IPS DF 6.9 (cell line): ENCODE results near the gene UBE2S.
"Not testable (repeated sequence)": the region's sequence is repeated elsewhere in the genome, so short reads cannot be mapped to it uniquely, and the experiment has no call there.

Experiments used
- DNase-seq: peaks from one replicate; pipeline ENCODE4 v3.0.0-alpha.2; 2013; ENCODE audit warnings: low read depth, low spot score
- H3K27ac ChIP-seq: one replicate; pipeline ENCODE4 v1.5.1; 2013; ENCODE audit warnings: low read length, control low read depth
- H3K27me3 ChIP-seq: 2 replicates; pipeline ENCODE4 v1.6.1; 2013; ENCODE audit warnings: mild to moderate bottlenecking, low read length; ENCODE audit not compliant: control insufficient read depth, insufficient read depth
- H3K36me3 ChIP-seq: 2 replicates; pipeline ENCODE4 v1.6.1; 2013; ENCODE audit warnings: low read length; ENCODE audit not compliant: control insufficient read depth, insufficient read depth
- H3K4me1 ChIP-seq: 2 replicates; pipeline ENCODE4 v1.6.1; 2013; ENCODE audit warnings: low read length; ENCODE audit not compliant: control insufficient read depth, insufficient read depth
- H3K4me3 ChIP-seq: 2 replicates; pipeline ENCODE4 v1.5.1; 2013; ENCODE audit warnings: mild to moderate bottlenecking, low read length
- H3K9me3 ChIP-seq: 2 replicates; pipeline ENCODE4 v1.6.1; 2013; ENCODE audit warnings: low read length, inconsistent platforms; ENCODE audit not compliant: control insufficient read depth, insufficient read depth
- WGBS: extraction: QIAGEN DNeasy Blood & Tissue Kit; methylation state at CpG from one replicate; pipeline ENCODE4 v1.1.7; 2013; ENCODE audit warnings: mixed read lengths, missing lambda C conversion rate; ENCODE audit not compliant: insufficient read length, insufficient coverage; 5-methylcytosine and 5-hydroxymethylcytosine counted together

The UBE2S gene

GRCh38 chr19:55407550-55407799 is at the start of gene UBE2S:
Gene UBE2S, minus strand, starts transcription at chr19:55407788. Its CDS starts 199 bp downstream, at chr19:55407589.
- peaks cover 17% of the 10 kb centered on the region for H3K36me3 ChIP-seq
- not testable (repeated sequence) for H3K27me3 ChIP-seq, H3K9me3 ChIP-seq, H3K27ac ChIP-seq, H3K4me1 ChIP-seq, DNase-seq
- no CpG with 5 or more reads among the region's 36 CpGs for WGBS
- peak within 1 kb of the TSS; percentile 85 for H3K4me3 ChIP-seq

GRCh38 chr19:55456347-55456746 is 48.8 kb upstream of the UBE2S start:
- Histone ChIP-seq H3K9me3 (no peaks in the 10 kb centered on the region), H3K4me3 (no peak overlapping the region), H3K36me3 (no peaks in the 10 kb centered on the region), H3K4me1 (peaks cover 5% of the 10 kb centered on the region; the same call in 1 of the 2 replicates), H3K27me3 (peaks cover 4% of the 10 kb centered on the region; the same call in 1 of the 2 replicates), H3K27ac (no peak overlapping the region)
- no peak for DNase-seq
- no CpG with 5 or more reads among the region's 14 CpGs for WGBS

DNA sequence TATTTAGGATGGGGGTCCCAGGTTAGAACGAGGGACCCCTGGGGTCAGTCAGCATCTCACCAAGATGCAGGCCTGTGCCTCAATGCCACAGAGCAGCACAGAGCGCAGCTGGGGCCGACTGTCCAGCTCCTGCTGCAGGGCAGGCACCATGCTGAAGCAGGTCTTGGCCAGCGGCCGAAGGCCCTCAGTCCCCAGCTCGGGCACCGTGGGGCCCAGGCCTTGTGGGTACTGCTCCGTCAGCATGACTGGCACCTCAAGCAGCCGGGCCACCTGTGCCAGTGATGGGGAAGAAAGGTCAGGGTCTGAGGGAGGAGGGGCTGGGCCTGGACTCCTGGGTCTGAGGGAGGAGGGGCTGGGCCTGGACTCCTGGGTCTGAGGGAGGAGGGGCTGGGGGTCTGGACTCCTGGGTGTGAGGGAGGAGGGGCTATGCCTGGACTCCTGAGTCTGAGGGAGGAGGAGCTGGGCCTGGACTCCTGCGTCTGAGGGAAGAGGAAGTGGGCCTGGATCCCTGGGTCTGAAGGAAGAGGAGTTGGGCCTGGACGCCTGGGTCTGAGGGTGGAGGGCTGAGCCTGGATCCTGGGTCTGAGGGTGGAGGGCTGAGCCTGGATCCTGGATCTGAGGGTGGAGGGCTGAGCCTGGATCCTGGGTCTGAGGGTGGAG is 48.1 kb upstream of the UBE2S start:
- Histone ChIP-seq H3K27me3 (peaks cover 7% of the 10 kb centered on the region), H3K4me1 (peaks cover 5% of the 10 kb centered on the region; the same call in 1 of the 2 replicates), H3K4me3 (no peak overlapping the region), H3K36me3 (no peaks in the 10 kb centered on the region), H3K27ac (no peak overlapping the region), H3K9me3 (no peaks in the 10 kb centered on the region)
- DNase-seq: no peak
- no CpG with 5 or more reads among the region's 11 CpGs for WGBS

DNA sequence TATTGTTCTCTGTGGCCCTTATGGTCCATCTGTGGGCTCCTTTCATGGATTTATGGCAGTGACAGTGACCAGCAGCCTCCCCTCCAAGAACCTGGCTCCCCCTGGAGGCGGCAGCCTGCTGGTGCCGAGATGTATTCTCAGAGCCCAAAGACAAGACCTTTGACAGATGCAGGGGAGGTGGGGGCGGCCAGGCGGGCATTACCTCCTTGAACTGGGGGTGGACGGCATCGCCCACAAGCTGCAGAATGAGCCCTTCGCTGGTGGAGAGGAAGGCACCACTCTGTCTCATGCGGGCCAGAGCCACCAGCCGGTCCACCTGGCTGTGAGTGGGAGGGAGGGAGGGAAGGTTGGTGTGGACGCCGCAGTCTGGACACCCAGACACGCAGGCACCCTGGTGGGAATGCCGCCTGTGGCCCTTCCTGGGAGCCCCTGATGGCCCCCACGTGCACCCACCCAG is 47.2 kb upstream of the UBE2S start:
- no peak for DNase-seq
- Histone ChIP-seq H3K27ac (no peak overlapping the region), H3K4me3 (no peak overlapping the region), H3K36me3 (no peaks in the 10 kb centered on the region), H3K4me1 (peaks cover 5% of the 10 kb centered on the region; the same call in 1 of the 2 replicates), H3K9me3 (no peaks in the 10 kb centered on the region), H3K27me3 (peaks cover 11% of the 10 kb centered on the region)
- WGBS: no CpG with 5 or more reads among the region's 14 CpGs

DNA sequence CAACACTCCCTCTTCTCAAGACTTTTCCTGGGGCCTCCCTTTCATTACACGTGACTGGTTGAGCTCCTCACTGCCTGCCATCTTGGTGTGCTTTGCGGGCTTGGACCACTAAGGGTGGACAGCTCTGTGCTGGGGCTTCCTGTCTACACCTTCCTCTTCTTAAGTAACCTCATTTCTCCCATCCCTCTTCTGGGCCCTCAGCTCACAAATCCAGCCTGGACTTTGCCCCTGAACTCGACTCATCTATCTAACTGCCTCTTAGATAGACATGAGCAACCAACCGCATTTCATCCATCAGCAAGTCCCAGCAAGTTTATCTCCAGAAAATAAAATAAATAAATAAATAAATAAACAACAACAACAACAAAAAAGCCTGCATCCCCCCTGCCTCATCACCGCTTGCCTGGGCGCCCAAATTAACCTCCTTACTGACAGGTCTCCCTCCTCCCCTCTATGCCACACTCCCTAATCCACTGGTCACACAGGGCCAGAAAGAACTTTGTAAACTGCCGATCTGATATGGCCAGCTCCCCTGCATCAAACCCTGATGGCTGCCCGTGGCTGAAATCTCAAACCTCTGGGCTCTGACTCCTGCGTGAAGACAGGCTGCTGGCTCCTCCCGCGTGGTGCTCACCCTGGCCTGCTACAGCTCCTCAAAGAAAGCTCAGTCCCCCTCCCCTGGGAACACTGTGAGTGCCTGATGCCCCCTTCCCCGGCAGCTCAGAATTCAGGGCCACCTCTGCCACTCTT is 46.1 kb upstream of the UBE2S start:
- Histone ChIP-seq H3K9me3 (no peaks in the 10 kb centered on the region), H3K4me3 (no peak overlapping the region), H3K4me1 (peaks cover 5% of the 10 kb centered on the region; the same call in 1 of the 2 replicates), H3K27ac (no peak overlapping the region), H3K27me3 (peaks cover 16% of the 10 kb centered on the region), H3K36me3 (no peaks in the 10 kb centered on the region)
- no CpG with 5 or more reads among the region's 12 CpGs for WGBS
- DNase-seq: no peak

- Histone ChIP-seq H3K9me3 (no peaks in the 10 kb centered on the region), H3K27ac (no peak overlapping the region), H3K27me3 (peaks cover 17% of the 10 kb centered on the region), H3K4me3 (peak overlapping the region; percentile 38; the same call in 1 of the 2 replicates), H3K4me1 (peaks cover 3% of the 10 kb centered on the region; the same call in 1 of the 2 replicates), H3K36me3 (no peaks in the 10 kb centered on the region)
- WGBS: no CpG with 5 or more reads among the region's 34 CpGs
- DNase-seq: no peak
Measured at GRCh38 chr19:55452749-55453346, 45.3 kb upstream of the UBE2S start.

DNA sequence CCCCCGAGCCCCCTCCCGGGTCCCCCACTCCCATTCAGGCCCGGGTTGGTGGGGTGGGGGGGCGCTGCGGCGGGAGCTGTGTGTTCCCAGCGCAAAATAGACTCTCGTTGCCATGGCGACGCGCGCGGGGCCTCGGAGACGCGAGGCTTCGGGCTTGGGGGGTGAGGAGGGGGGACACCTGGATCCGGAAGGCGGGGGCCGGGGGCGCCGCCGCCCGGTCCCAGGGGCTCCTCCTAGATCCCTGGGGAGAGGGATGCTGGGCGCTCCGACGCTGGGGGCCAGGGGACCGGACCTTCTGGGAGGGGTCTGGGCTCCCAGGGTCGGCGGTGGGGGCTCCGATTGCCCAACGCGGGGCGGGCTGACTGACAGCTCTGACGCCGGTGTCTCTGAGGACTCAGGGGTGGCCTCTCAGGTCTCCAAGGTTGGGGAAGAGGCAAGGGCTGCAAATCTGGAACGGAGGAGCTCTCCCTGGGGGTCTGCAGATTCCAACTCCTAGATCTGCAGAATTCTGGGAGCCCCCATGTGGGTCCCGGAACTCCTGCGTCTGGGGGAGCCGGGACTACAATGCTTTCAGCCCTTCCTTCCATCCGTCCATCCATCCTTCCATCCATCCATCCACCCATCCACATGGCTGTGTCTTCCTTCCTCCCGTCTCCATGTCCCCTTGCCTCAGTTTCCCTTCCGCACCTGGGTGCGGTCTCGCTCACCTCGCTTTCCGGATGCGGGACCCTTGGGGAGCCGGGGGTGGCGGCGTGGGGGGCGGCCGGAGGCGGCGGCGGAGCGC is 44.6 kb upstream of the UBE2S start:
- no peak for DNase-seq
- Histone ChIP-seq H3K4me1 (peaks cover 3% of the 10 kb centered on the region; the same call in 1 of the 2 replicates), H3K27me3 (peaks cover 22% of the 10 kb centered on the region), H3K9me3 (no peaks in the 10 kb centered on the region), H3K4me3 (peak overlapping the region; percentile 38; the same call in 1 of the 2 replicates), H3K27ac (no peak overlapping the region), H3K36me3 (no peaks in the 10 kb centered on the region)
- no CpG with 5 or more reads among the region's 57 CpGs for WGBS

DNA sequence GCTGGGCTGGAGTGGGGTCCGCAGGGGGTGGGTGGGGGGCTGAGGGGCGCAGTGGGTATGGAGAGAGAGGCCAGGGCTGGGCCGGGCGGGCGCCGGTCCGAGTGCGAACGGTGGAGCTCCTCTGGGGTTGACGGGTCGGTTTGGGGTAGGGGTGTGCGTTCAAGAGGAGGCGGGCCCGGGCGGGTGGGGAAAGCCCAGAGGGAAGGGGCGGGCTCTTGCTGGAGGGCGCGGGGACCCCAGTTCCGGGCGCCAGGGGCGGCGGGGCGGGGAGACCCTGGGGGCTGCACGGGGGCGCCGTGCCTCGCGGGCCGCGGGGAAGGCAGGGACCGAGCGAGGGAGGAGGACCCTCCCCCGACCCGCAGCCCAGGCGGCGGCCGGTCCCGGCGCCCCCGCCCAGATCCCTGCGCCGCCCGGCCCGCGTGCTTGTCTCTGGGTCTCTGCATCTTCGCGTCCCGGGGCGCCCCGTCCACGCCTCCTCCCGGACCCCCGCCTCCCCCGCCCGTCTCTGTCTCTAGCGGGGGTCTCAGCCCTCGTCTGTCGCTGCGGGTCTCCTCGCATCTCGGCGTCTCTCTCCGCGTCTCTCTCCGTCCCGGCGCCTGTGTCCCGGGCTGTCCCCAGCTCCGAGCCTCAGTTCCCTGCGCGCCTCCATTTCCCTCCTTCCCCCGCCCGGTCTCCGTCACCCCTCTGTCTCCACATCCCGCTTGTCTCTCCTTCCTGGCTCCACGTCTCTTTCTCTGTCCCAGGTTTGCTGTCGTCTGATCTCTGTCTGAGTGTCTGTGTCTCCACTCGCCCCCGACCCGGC is 43.8 kb upstream of the UBE2S start:
- peak overlapping the region; percentile 37; the same call in 1 of the 2 replicates for H3K4me3 ChIP-seq
- peaks cover 25% of the 10 kb centered on the region for H3K27me3 ChIP-seq
- H3K36me3 ChIP-seq: no peaks in the 10 kb centered on the region
- DNase-seq: no peak
- WGBS: no CpG with 5 or more reads among the region's 80 CpGs
- no peaks in the 10 kb centered on the region for H3K9me3 ChIP-seq
- H3K27ac ChIP-seq: no peak overlapping the region
- H3K4me1 ChIP-seq: peaks cover 3% of the 10 kb centered on the region; the same call in 1 of the 2 replicates

DNA sequence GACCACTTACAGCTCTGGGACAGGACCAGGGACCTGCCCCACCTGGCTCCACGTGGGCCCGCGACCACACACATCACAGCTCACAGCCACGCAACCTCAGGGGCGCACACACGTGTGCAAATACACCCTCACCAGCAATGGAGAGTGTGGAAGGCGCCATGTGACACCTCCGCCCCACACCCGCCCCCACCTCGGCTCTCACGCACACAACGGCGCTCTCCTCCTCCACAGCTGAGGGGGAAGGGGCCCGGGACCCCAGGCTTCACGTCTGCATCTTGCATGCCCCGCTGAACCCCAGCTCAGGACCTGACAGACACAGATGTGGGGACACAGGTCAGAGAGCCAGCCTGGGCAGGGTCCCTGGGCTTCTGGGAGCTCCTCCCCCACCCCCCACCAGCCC is 41.9 kb upstream of the UBE2S start:
- H3K36me3 ChIP-seq: no peaks in the 10 kb centered on the region
- no peak overlapping the region for H3K4me3 ChIP-seq
- no peak for DNase-seq
- no CpG with 5 or more reads among the region's 16 CpGs for WGBS
- H3K9me3 ChIP-seq: no peaks in the 10 kb centered on the region
- H3K4me1 ChIP-seq: peaks cover 3% of the 10 kb centered on the region; the same call in 1 of the 2 replicates
- no peak overlapping the region for H3K27ac ChIP-seq
- peaks cover 35% of the 10 kb centered on the region for H3K27me3 ChIP-seq
